G401.6 (cell line): ENCODE results near the gene SPEF1.
"Not testable (repeated sequence)": the region's sequence is repeated elsewhere in the genome, so short reads cannot be mapped to it uniquely, and the experiment has no call there.

Experiments used
- FAIRE-seq: peaks from 2 replicates; lab custom pipeline; 2012; peaks lifted over from hg19 to GRCh38; lab: Jason Lieb, UNC

Gene SPEF1, protein sequence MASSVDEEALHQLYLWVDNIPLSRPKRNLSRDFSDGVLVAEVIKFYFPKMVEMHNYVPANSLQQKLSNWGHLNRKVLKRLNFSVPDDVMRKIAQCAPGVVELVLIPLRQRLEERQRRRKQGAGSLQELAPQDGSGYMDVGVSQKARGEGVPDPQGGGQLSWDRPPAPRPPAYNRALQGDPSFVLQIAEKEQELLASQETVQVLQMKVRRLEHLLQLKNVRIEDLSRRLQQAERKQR

DNA sequence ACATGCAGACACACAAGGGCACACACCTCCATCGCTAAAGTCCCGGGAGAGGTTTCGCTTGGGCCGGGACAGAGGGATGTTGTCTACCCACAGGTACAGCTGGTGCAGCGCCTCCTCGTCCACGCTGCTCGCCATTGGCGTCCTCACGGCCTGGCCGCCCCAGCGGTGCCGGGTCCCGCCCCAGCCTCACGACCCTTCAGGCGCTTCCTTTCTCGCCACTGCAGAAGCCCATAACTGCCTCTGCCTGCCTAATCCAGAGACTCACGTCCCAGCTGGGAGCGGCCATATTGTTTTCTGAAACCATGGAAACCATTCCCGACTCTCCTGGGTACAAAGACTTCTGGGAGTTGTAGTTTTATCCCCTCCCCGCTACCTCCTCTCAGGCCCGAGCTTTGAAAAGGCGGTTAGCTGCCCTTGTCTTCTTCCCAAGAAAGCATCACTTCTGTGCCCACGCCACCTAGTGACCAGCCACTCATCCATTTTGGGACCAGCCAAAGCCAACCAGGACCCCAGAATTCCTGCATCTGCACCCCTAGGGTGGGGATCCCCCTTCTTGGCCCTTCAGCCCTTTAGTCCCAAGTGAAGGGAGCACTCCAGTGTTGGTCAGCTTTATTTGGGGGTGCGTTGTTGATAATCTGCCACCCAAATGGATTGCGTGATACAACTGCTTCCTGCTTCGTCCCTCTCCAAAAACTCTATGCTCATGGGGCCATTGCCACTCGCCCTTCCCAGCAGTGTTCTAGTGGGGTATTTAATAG is at the start of gene SPEF1:
SPEF1 (minus strand) TSS at position 296 of the 758 bp plus-strand sequence; CDS start at position 135, 161 bp downstream.
- peak; percentile 99 for FAIRE-seq

DNA sequence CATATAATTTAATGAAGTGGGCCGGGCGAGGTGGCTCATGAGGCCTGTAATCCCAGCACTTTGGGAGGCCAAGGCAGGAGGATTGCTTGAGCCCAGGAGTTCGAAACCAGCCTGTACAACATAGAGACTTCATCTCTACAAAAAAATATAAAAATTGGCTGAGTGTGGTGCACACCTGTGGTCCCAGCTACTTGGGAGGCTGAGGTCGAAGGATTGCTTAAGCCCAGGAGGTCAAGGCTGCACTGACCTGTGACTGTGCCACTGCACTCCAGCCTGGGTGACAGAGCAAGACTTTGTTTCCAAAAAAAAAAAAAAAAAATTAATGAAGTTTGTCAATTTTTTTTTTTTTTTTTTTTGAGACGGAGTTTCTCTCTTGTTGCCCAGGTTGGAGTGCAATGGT is 48.6 kb upstream of the SPEF1 start:
- not testable (repeated sequence) for FAIRE-seq

DNA sequence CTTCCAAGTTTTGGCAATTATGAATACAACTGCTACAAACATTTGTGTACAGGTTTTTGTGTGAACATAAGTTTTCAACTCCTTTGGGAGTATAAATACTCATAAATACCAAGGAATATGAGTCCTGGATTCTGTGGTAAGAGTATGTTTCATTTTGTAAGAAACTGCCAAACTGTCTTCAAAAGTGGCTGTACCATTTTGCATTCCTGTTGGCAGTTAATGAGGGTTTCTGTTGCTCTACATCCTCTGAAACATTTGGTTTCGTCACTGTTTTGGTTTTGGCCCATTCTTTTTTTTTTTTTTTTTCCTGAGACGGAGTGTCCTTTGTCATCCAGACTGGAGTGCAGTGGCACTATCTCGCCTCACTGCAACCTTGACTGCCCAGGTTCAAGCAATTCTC is 47.5 kb upstream of the SPEF1 start:
- FAIRE-seq: no peak

DNA sequence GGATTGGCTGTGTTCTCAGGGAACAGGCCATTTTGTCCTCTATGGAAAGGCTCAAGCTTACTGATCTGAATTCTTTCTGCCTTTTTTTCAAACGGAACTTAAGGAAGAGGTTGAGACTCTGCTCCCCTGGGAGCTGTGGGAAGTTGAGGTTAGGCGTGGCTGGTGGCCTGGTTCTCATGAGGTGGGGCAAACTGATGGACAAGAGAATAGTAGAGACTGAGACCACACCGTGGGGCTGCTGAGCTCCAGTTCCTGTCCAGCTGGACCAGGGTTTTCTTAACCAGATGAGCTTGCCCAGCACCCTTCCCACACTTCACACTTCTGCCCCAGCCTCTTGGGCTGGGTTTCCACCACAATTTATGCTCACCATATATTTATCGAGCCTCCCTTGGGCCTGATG is 45.2 kb upstream of the SPEF1 start:
- FAIRE-seq: no peak

DNA sequence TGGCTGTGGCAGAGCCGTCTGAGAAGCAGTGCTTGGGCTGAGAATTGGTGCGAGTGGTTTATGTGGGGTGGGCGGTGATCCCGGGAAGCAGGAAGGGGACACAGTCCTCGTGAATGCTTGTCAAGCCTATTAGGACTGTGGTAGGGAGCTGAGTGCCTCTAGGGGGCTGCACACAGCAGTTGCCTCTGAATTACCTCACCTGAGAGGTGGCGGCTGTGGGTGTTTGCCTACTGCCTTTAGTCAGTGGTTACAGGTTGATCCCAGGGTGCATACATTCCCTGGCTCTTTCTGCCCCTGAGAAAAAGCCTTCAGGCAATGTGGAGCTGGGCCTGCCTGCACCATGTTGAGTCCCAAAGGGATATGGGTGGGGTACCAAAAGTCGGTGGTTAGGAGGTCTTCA is 44.3 kb upstream of the SPEF1 start:
- FAIRE-seq: no peak

DNA sequence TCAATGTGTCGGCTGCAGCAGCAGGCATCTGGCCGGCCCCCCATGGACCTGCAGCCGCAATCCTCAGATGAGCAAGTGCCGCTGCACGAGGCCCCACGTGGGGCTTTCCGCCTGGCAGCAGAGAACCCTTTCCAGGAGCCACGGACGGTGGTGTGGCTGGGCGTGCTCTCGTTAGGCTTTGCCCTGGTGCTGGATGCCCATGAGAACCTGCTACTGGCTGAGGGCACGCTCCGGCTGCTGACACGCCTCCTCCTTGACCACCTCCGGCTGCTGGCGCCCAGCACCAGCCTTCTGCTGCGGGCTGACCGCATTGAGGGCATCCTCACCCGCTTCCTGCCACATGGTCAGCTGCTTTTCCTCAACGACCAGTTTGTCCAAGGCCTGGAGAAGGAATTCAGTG is 42.6 kb upstream of the SPEF1 start:
- no peak for FAIRE-seq

DNA sequence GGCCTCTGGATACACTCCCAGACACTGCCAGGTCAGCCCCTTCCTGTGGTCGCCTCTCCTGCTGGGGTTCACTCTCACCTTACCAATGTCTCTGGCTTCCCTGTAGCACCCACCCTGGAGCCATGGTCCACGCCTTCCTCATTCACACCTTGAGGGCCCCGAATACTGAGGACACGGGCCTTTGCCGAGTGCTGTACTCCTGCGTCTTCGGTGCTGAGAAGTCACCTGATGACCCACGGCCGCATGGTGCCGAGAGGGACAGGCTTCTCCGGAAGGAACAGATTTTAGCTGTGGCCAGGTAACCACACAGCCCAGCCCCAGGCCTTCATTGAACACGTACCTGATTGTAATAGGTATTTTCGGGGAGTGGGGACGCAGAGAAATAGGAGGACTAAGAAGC is 40.7 kb upstream of the SPEF1 start:
- no peak for FAIRE-seq

DNA sequence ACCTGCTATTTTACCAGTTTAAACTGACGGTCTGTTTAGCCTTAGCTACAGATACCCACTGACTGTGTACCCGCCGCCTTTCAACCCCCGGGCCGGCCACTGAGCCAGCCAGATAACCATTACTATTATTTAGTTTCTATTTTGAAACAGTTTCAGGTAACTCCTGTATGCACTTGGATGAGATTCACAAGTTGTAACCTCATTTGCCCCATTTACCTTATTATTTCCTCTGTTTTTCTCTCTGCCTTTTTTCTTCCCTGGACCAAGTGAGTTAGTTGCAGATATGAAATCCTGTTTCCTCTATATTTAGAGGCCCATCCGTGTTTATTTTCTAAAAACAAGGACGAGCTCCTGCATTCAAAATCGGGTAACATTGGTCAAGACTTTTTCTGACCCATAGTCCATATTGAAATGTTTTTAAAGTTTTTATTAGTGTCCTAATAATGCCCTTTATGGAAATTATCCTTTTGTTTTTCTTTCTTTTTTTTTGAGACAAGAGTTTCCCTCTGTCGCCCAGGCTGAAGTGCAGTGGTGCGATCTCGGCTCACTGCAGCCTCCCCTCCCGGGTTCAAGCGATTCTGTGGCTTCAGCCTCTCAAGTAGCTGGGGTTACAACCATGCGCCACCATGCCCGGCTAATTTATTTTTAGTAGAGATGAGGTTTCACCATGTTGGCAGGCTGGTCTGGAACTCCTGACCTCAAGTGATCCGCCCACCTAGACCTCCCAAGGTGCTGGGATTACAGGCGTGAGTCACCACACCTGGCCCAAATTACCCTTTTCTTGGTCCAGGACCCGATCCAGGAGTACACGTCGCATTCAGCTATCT is 39.9 kb upstream of the SPEF1 start:
- FAIRE-seq: no peak

DNA sequence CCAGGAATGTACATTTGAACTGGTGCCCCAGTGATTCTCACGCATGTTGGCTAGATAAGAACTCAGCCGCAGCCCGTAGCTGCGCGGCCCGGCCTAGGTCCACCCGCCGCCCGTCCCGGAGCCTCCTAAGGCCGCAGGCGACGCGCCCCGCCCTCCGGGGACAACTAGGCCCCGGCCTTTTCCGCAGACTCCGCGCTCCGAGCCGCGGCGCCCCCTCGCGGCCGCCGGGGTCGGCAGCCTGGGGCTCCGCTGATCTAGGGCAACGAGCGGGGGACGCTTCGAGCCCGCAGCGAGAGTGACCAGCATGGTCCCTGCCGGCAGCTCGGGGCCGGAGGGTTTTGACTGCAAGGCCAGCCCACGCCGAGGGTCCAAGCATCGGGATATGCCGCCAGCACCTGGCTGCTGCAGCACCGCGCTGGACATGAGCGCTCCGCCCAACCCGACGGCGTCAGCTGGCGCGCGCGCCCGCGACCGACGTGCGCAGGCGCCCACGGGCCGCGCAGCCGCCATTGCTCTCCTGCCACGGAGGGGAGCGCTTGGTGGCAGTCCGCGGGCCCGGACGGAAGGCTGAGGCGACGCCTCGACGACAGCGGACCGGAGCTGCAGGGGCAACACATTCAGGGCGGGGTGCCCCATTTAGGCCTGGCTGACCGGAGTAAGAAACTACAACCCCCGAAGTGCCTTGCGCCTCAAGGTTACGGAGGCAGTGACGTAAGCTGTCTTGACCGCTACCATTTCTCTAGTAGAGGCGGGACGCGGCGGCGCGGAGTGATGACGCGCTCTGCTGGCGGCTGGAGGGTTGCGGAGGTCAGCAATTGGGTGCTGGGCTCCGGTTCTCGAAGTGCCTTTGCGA is 39.0 kb upstream of the SPEF1 start, which contains the start of gene AP5S1:
AP5S1 (plus strand) TSS at position 500 of the 853 bp plus-strand sequence. CDS start 1,571 bp downstream, outside the sequence.
- peak; percentile 88 for FAIRE-seq

DNA sequence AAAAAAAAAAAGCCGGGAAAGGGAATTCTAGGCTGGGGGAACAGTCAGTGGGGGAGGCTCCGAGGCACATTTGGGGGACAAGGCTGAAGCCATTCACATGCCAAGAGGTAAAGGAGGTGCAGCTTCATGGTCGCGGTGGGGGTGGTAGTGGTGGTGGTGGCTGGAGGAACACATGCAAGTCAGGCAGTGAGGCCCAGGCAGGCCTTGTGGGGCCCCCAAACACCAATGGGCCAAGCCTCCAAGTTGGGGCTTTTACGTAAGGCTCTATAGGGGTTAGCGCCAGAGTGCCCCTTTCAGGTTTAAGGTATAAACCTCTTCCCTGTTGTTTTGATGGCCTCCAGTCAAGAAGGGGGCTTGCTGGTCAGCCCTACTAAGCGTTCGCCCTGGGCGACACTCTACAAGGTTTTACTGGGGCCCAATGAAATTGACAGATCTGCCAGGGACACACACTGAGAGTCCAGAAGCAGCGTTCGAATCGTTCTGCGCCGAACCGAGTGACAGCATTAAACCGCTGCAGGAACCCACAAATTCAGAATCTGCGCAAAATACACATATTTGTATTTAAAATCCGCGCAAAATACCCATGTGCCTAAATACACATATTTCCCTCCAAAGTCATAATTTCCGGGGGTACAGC is 38.3 kb upstream of the SPEF1 start:
- FAIRE-seq: no peak

DNA sequence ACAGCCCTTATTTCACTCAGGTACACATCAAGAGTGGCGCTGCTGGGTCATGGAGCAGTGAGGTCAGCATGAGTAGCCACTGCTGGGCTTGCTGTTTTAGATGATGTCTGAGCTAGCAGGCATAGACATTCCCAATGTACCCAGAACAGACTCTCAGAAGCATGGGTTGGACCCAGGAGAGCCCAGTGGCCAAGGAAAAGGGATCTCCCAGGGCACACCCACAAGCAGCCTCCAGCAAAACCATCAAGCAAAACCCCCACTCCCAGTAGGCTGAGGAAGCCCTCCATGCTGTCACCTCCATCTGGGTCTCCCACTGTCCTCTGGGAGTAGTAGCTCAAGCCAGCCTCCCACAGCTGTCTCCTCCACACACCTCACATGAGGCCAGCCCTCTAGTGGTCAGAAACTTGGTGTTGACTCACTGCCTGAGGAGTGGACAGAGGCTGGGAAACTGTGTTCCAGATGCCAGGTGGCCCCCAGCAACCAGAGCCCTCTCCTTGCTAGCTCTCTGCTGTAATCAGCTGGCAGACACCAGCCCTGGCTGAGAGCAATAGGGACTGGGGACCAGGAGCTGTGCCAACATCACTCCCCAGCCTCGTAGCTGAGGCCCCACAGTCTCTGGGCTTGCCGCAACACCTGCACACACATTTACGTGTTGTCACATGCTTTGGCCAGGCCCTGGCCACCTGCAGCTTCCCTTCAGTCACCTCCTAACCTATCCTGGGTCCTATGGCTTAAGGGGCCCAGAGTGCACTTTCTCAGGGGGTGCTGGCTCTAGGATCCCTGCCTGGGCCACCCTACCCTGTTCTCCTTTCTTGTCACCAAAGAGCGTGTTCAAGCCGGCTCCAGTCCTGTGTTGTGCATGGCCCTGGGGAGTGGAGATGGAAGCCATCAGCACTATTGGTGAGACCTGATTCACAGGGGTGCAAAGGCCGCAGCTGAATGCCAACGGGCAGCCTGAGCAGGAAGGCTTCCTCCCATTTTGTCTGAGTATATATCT is 37.2 kb upstream of the SPEF1 start:
- FAIRE-seq: no peak

DNA sequence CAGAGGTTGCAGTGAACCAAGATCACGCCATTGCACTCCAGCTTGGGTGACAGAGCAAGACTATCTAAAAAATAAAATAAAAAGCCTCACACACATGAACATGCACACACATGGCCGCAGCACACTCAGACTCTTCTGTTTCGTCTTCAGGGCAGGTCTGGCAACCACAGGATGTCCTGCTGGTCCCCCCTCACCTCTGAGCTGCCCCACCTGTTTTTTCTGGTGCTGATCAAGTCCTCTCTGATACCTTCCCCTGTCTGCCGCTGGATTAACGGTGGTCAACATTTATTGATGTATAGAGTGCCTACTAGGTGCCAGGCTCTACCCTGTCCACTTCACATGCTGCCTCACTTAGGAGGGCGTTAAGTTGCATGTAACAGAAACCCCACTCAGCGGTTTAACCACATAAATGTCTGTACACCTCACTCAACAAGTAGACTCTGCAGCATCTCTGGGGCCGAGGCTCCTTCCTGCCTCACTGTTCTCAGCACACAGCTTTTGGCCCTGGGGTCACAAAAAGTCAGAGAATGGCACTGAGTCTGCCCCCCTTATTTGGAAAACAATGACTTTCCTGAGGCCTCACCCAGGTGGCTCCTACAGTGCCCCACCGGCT is 34.6 kb upstream of the SPEF1 start:
- no peak for FAIRE-seq

DNA sequence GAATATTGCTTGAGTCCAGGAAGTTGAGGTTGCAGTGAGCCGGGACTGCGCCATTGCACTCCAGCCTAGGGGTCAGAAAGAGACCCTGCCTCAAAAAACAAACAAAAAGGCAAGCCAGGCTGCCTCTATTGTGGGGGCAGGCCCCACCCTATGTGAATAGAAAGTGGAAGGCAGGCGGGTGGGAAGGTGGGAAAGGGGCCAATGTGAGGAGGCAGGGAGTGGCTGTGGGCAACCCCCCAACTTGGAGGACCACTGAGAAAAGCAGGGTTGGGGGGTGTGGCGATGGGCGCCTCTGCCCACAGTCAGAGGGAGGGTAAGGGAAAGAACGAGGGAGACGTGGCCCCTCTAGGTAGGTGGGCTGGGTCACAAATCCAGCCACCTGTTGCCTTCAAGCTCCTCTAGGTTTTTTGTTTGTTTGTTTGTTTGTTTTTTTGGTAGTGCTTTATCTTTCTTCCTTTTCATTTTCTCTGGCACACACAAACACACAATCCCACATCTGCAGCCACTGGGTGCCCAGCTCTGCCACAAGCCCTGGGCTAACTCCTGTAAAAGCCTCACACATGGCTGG is 33.8 kb upstream of the SPEF1 start:
- FAIRE-seq: no peak

DNA sequence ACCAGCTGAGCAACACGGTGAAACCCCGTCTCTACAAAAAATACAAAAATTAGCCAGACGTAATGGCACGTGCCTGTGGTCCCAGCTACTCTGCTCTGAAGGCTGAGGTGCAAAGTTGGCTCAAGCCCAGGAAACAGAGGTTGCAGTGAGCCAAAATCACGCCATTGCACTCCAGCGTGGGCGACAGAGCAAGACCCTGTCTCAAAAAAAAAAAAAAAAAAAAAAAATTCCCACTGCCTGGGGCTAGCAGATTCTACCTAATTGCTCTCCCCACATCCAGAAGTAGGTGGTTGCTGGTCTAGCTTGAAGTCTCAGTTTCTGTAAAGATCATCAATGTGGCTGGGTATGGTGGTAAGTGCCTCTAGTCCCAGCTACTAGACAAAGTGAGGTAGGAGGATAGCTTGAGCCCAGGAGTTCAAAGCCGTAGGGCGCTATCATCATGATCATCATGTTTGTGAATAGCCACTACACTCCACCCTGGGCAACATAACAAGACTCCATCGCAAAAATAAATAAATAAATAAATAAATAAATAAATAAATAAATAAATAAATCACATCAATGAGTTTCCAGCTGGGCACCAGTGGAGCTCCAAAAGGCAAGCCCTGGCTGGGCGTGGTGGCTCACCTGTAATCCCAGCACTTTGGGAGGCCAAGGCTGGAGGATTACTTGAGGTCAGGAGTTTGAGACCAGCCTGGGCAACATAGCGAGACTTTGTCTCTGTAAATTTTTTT is 32.8 kb upstream of the SPEF1 start:
- no peak for FAIRE-seq

DNA sequence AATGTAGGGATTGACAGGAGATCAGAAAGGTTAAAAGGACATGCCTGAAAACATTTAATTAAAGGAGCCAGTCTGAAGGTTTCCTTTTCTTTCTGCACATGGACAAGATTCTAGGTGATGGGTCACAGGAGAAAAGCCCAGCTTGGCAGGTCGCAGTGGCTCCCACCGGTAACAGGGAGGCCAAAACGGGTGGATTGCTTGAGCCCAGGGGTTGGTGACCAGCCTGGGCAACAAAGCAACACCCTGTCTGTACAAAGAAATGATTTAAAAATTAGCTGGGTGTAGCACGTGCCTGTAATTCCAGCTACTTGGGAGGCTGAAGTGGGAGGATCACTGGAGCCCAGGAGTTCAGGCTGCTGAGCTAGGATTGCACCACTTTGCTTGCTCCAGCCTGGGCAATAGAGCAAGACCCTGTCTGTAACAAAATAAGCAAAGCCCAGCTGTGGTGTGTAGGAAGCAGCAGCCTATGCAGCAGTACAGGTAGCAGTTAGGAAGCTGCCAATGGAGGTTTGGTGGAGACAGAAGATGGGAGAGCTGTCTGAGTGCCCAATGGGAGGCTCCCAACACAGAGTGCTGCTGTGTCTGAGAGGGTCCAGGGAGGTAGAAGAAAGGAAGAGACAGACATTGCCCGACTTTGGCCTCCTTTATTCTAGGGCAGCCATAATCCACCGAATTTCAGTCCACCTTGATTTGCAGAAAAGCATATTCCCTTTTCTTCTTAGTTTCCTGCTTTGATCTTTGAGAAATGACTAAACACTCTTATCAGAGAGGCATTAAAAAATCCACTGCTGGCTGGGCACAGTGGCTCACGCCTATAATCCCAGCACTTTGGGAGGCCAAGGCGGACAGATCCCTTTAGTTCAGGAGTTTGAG is 32.0 kb upstream of the SPEF1 start:
- no peak for FAIRE-seq

DNA sequence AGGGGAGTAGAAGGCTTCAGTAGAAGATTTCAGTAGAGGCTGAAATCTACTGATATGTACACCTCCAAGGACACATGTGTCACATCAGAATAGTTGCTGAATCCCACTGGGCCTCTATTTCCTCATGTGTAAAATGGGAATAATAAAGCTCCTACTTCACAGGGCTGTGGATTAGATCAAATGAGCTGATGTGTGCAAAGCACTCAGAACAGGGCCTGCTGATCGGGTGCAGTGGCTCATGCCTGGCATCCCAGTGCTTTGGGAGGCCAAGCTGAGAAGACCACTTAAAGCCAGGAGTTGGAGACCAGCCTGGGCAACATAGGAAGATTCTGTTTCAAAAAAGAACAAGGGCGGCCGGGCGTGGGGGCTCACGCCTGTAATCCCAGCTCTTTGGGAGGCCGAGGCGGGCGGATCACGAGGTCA is 31.0 kb upstream of the SPEF1 start:
- FAIRE-seq: no peak

DNA sequence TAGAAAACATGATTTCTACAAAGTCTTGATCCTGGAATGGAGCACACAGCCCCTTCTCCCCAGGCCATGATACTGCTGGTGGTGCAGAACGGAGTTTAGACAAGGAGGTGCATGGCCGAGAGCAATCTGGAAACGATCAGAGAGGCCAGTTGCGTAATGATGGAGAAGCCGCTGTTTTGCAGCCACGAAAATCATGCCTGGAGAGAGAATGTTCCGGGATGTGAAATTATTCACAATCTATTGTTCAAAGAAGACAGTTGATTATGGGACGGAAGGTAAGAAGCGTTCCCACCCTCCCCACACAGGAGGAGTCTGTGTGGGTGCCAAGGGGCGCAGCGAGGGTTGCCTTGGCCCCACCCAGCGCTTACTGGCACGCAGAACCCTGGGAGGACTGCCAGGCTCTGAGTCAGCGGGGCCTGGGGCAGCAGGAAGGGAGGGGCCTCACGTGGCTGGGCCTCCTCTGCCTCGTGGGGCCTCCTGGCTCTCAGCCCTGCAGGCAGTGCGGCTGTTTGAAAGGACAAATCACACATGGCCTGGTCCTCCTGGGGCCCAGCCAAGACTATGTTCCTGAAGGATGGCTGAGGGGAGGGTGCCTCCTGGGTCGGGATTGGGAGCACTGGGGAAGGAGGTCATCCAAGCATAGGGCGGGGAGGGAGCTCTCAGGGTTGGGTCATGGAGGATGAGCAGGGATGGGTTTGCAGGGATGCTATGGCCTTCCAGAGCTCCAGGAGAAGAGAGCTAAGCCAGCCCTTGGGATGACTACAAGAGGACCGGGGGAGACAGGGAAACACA is 30.4 kb upstream of the SPEF1 start:
- no peak for FAIRE-seq
